Motor neuron (in vitro differentiated cells): ENCODE results near the gene SHISA9. TPM values are rescaled to one million over a fixed set of nuclear protein-coding genes. Genes with fewer than 3 reads are reported as not detected.
"Not testable (repeated sequence)": the region's sequence is repeated elsewhere in the genome, so short reads cannot be mapped to it uniquely, and the experiment has no call there.

Source experiments
- ATAC-seq, 8 experiments: fragments of 200-7000 bp; cut with Tn5 transposase; replicated peaks in 6 of 8; 2 replicates each; pipeline ENCODE4 v1.8.0; 2021; ENCODE audit warnings: mild to moderate bottlenecking in 8 of 8, moderate library complexity in 8 of 8
- H3K27ac ChIP-seq, 2 donors: fragments of 250-450 bp; sonication (Bioruptor Pico); 2 replicates each; pipeline ENCODE4 v1.9.0; 2021; ENCODE audit warnings: antibody characterized with exemption in 2 of 2, mild to moderate bottlenecking in 2 of 2, moderate library complexity in 1 of 2
- H3K4me1 ChIP-seq, 2 donors: fragments of 250-450 bp; sonication (Bioruptor Pico); replicated peaks in 1 of 2; 2 replicates each; pipeline ENCODE4 v1.6.1; 2021; ENCODE audit warnings: antibody characterized with exemption in 2 of 2, mild to moderate bottlenecking in 2 of 2, moderate library complexity in 1 of 2
- H3K4me3 ChIP-seq, 5 donors: fragments of 250-450 bp; sonication (Bioruptor Pico); 2 replicates each; pipeline ENCODE4 v1.9.0; 2021; ENCODE audit warnings: antibody characterized with exemption in 5 of 5, mild to moderate bottlenecking in 5 of 5, moderate library complexity in 4 of 5
- WGBS, 10 experiments: fragments of 450-650 bp; shearing (Covaris generic); methylation state at CpG; one replicate each; pipeline ENCODE4 v1.0.0; 2022; 5-methylcytosine and 5-hydroxymethylcytosine counted together
- in situ Hi-C, 9 experiments: fragments of 400-800 bp; cut with MboI; loops; one replicate each; pipeline ENCODE4 v1.15.0; 2021; ENCODE audit warnings: low sequenced_read_pairs in 9 of 9, low pct_unique_long_range_greater_than_20kb in 2 of 9; ENCODE audit not compliant: unreplicated experiment in 9 of 9
- total RNA-seq, 8 experiments: library from RNA; unstranded; fragments of 300-600 nt; gene quantifications; 2 replicates each; pipeline versions ENCODE4 v1.2.3 to v1.2.4, GENCODE V29; 2022

The SHISA9 gene
- 10 to 100 TPM in 1 of 8 experiments, 1 to 10 TPM in 3, under 1 TPM in 4; 0.20 to 18.3 (median 0.88) TPM for total RNA-seq

DNA sequence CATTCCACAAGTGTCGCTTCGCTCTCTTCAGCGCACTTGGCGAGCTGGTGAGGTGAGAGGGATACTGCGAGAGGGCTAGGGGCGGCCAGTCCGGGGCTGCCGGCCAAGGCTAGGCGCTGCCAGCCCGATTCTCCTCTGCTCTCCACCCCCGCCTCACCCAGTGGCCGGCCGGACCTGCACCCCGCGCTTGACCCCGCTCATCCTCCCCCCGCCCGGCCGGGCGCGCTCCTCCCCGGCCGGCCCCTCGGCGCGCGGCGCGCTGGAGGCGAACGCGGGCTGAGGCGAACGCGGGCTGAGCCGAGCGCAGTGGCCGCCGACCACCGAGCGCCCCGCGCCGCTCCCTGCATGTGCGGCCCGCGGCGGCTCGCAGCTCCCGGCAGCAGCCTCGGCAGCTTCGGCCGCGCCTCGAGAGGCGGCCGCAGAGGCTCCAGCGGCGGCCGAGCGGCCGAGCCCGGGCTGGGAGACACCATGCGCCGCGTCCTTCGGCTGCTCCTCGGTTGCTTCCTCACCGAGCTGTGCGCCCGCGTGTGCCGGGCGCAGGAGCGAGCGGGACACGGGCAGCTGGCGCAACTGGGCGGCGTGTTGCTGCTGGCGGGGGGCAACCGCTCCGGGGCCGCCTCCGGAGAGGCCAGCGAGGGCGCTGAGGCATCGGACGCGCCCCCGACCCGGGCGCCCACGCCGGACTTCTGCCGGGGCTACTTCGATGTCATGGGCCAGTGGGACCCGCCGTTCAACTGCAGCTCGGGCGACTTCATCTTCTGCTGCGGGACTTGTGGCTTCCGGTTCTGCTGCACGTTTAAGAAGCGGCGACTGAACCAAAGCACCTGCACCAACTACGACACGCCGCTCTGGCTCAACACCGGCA, at the start of gene SHISA9:
Gene SHISA9 (plus strand): TSS at position 2 of the 865 bp plus-strand sequence.
- peaks cover 2 to 6% of the 10 kb centered on the region in 2 donors for H3K4me1 ChIP-seq
- peak within 1 kb of the TSS; percentile 35 to 49 (median 40) for H3K4me3 ChIP-seq
- H3K27ac ChIP-seq = no peak within 1 kb of the TSS
- ATAC-seq = peak; percentile 23 to 75 (median 68)
- in situ Hi-C loops = no loop called here
- 0% methylated on average over 4 to 9 of the region's 110 CpGs; no CpG with 5 or more reads in 7 of the 10 experiments for WGBS, 10 experiments

DNA sequence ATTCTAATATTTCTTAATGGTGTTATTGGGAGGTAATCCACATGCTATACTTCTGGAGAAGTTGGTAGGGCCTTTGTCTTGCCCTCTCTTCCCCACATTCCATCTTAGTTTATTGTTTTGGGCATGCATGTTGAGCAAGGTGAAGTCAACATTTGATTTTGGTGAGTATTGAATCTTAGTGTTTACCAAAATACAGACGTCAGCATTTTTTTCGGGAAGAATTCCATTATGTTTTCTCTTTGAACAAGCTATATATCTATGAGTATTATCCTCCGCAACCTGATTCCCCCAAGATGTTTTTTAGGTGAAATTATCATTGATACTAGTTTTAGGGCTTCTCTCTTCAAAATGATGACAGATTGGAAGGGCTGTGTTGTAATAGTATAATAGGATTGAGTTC, 47.4 kb upstream of the SHISA9 start:
- ATAC-seq = no peak
- Histone ChIP-seq H3K27ac (no peak overlapping the region), H3K4me3 (no peak overlapping the region), H3K4me1 (no peaks in the 10 kb centered on the region)
- in situ Hi-C loops = no loop called here
- WGBS, 10 experiments = 60 to 100% (median 92%) methylated on average over 1 to 3 of the region's 3 CpGs; no CpG with 5 or more reads in 3 of the 10 experiments

- H3K4me3 ChIP-seq, ATAC-seq, in situ Hi-C loops, H3K27ac ChIP-seq, H3K4me1 ChIP-seq: not testable (repeated sequence)
- 40 to 100% (median 88%) methylated on average over 1 to 2 of the region's 2 CpGs; no CpG with 5 or more reads in 3 of the 10 experiments for WGBS, 10 experiments
Observed at GRCh38 chr16:12857435-12857834, 44.0 kb upstream of the SHISA9 start.

DNA sequence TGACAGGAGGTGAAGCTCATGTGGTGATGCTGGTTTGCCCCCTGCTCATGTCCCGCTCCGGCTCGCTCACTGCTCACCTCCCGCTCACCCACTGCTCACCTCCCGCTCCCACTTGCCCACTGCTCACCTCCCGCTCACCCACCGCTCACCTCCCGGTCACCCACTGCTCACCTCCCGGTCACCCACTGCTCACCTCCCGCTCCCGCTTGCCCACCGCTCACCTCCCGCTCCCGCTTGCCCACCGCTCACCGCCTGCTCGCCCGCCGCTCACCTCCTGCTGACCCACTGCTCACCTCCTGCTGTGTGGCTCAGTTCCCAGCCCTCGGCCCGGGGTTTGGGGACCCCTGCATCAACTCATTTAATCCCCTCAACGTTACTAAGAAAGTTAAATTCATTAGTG, 39.1 kb upstream of the SHISA9 start:
- ATAC-seq = no peak
- WGBS, 10 experiments = 73 to 100% (median 87%) methylated on average over 1 to 14 of the region's 22 CpGs; no CpG with 5 or more reads in 4 of the 10 experiments
- Histone ChIP-seq H3K4me3 (no peak overlapping the region), H3K27ac (no peak overlapping the region), H3K4me1 (no peaks in the 10 kb centered on the region)
- in situ Hi-C loops = no loop called here

- in situ Hi-C loops = no loop called here
Observed at GRCh38 chr16:12862941-12863340, 38.5 kb upstream of the SHISA9 start.

DNA sequence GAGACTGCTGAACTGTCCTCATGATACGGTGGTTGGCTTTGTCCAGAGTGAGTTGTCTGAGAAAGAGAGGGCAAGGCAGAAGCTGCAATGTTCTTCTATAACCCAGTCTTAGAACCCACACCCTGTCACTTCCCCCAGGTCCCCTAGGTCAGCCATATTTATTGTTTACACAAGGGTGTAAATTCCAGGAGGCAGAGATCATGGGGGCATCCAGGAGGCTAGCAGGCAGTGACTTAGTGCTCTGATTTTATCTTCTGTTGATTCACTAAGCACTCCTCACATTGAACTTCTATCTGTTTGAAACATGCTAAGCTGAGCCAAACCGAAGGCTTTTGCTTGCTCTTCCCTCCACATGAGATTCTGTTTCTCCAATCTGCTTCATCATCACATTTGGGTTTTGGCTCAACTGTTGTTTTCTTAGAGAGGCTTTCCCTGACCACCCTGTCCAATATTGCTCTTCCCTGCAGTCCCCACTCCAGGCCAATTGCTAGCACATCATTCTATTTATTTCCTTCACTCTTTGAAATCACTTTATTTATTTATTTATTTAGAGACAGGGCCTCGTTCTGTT, 34.3 kb upstream of the SHISA9 start:
- H3K4me3 ChIP-seq = no peak overlapping the region
- in situ Hi-C loops = no loop called here
- ATAC-seq = no peak

More at GRCh38 chr16:12862941-12863340, 38.5 kb upstream of the SHISA9 start:
- no peak for ATAC-seq
- Histone ChIP-seq H3K27ac (no peak overlapping the region), H3K4me1 (no peaks in the 10 kb centered on the region), H3K4me3 (no peak overlapping the region)
- 0 to 100% (median 69%) methylated on average over 1 to 5 of the region's 5 CpGs for WGBS, 10 experiments

DNA sequence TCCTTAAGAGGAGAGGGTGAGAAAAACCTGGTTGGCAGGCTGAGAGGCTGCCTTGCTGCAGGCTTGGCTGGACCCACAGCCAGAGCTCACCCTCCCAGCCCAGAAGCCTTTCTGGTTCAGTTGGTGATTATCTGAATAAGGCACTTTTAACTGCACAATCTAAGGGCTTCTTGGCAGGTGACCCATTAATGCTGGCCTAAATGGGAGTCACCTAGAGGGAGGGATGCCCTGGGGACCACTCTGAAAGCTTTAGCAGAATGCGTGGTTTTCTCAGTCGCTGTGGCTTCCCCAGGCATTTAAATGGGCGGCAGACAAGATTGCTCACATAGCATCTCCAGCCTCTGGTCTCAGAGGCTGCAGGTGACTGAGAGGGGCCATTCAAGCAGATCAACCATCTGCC, 33.2 kb upstream of the SHISA9 start:
- in situ Hi-C loops = no loop called here
- WGBS, 10 experiments = 38 to 90% (median 60%) methylated on average over 1 to 3 of the region's 3 CpGs; no CpG with 5 or more reads in 5 of the 10 experiments
- H3K4me1 ChIP-seq = no peaks in the 10 kb centered on the region
- ATAC-seq = no peak
- H3K27ac ChIP-seq = no peak overlapping the region
- no peak overlapping the region for H3K4me3 ChIP-seq

More for the DNA sequence above, 34.3 kb upstream of the SHISA9 start:
- Histone ChIP-seq H3K4me1 (no peaks in the 10 kb centered on the region), H3K27ac (no peak overlapping the region)
- WGBS, 10 experiments = 30 to 72% (median 51%) methylated on average over 1 to 2 of the region's 3 CpGs; no CpG with 5 or more reads in 1 of the 10 experiments

- Histone ChIP-seq H3K4me1 (no peaks in the 10 kb centered on the region), H3K27ac (no peak overlapping the region), H3K4me3 (no peak overlapping the region)
- in situ Hi-C loops = no loop called here
- no peak for ATAC-seq
- WGBS, 10 experiments = 0 to 100% (median 75%) methylated on average over 1 to 8 of the region's 8 CpGs
Observed at GRCh38 chr16:12868788-12869187, 32.6 kb upstream of the SHISA9 start.

DNA sequence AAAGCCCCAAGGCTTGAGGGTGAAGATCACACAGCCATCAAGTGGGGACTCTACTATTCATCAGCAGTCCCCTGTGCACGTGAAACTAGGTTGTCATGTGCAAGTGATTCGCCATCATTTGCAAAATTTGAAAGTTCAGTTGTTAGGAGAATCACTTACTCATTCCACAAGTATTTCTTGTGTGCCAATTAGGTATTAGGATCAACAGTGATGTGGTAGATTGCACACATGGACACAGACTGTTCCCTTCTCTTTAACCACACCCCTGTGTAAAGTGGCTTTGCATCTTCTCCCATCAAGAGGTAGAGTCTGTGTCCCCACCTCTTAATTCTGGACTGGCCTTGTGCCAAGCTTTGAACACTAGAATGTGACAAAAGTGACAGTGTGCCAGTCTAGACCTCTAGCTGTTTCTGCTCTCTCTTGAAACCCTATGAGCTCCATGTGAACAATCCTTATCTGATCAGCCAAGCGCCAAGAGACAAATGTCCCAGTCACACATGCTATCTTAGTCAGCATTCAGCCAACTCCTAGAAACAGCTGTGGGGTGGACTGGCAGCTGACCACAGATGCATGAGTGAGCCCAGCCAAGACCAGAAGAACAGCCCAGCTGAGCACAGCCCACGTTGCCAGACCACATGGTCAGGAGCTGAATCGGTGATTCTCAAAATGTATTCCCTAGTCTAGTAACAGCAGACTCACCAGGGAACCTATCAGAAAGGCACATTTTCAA, 31.5 kb upstream of the SHISA9 start:
- H3K4me1 ChIP-seq = no peaks in the 10 kb centered on the region
- peak in 2 of 8 experiments; percentile 57 to 85 for ATAC-seq
- H3K27ac ChIP-seq = no peak overlapping the region
- no peak overlapping the region for H3K4me3 ChIP-seq
- in situ Hi-C loops = no loop called here
- WGBS, 10 experiments = 38 to 100% (median 60%) methylated on average over 1 to 4 of the region's 5 CpGs; no CpG with 5 or more reads in 1 of the 10 experiments

DNA sequence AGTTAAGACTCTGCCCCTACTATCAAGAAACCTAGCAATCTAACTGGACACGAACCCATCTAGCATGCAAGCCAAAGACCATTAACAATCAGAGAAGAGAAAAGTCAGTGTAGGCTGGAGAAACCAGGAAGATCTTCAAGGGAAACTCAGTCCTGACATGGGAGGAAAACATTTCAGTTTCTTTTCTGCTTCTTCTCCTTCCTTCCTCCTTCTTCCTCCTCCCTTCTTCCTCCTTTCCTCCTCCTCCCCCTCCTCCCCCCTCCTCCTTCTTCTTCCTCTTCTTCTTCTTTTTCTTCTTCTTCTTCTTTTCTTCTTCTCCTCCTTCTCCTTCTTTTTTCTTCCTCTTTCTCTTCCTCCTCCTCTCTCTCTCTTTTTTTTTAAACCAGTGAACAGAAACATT, 29.6 kb upstream of the SHISA9 start:
- 0 to 83% (median 50%) methylated on average over 1 of the region's 1 CpG; no CpG with 5 or more reads in 5 of the 10 experiments for WGBS, 10 experiments
- in situ Hi-C loops = no loop called here
- H3K4me3 ChIP-seq = no peak overlapping the region
- H3K27ac ChIP-seq = no peak overlapping the region
- no peaks in the 10 kb centered on the region for H3K4me1 ChIP-seq
- no peak for ATAC-seq

DNA sequence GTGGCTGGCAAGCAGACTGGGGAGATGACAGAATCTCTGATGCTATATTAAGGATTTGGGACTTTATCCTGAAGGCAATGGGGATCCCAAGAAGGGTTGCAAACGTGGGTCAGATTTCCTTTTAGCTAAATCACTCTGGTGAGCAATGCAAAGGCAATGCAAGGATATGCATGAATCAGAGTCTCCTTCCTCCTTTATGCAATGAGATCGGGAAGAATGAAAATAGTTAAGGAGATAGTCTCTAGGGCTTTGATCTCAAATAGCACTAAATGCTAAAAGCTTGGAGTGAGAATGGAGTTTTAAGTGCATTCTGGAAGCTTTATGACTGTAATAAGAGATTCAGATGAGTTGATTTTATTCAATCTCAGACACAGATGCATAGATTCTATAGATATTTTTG, 27.2 kb upstream of the SHISA9 start:
- in situ Hi-C loops = no loop called here
- no peak overlapping the region for H3K27ac ChIP-seq
- WGBS, 10 experiments = 0 to 50% (median 0%) methylated on average over 1 to 2 of the region's 2 CpGs; no CpG with 5 or more reads in 2 of the 10 experiments
- H3K4me1 ChIP-seq = no peaks in the 10 kb centered on the region
- H3K4me3 ChIP-seq = no peak overlapping the region
- peak in 4 of 8 experiments; percentile 22 to 90 (median 59) for ATAC-seq

DNA sequence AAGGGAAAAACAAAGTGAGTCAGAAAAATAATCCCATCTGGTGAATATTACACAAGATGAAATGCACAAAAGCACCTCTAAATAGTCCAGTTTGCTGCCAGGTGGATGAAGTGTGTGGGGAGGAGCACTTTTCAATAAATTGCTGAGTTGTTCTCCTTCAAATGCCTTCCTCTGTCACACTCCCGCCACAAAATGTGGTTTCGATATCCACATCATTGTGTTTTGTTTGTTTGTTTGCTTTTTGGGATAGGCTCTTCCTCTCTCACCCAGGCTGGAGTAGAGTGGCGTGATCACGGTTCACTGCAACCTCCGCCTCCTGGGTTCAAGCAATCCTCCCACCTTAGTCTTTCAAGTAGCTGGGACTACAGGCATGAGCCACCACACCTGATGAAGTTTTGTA, 24.6 kb upstream of the SHISA9 start:
- WGBS, 10 experiments = 43 to 100% (median 88%) methylated on average over 1 to 5 of the region's 5 CpGs; no CpG with 5 or more reads in 1 of the 10 experiments
- ATAC-seq = no peak
- in situ Hi-C loops = loop anchor here in 1 of 9 experiments (25.0 kb wide), 1 partner anchor 886 kb away; no protein-coding TSS in a partner anchor

More for the DNA sequence above, 24.6 kb upstream of the SHISA9 start:
- no peak overlapping the region for H3K4me3 ChIP-seq
- H3K4me1 ChIP-seq = no peaks in the 10 kb centered on the region
- H3K27ac ChIP-seq = no peak overlapping the region
